HG02943 (cell line): Measurements from ENCODE around the gene DIS3.
A peak's percentile ranks its signal among the peaks of the same experiment; 100 is the strongest.
"Not testable (repeated sequence)": the region's sequence is repeated elsewhere in the genome, so short reads cannot be mapped to it uniquely, and the experiment has no call there.

Source experiments
- ATAC-seq: cut with Tn5 transposase; IDR thresholded peaks from one replicate; pipeline ENCODE4 v1.9.1; 2021; ENCODE audit warnings: mild to moderate bottlenecking, low read depth, moderate library complexity; ENCODE audit not compliant: unreplicated experiment

Gene DIS3, protein sequence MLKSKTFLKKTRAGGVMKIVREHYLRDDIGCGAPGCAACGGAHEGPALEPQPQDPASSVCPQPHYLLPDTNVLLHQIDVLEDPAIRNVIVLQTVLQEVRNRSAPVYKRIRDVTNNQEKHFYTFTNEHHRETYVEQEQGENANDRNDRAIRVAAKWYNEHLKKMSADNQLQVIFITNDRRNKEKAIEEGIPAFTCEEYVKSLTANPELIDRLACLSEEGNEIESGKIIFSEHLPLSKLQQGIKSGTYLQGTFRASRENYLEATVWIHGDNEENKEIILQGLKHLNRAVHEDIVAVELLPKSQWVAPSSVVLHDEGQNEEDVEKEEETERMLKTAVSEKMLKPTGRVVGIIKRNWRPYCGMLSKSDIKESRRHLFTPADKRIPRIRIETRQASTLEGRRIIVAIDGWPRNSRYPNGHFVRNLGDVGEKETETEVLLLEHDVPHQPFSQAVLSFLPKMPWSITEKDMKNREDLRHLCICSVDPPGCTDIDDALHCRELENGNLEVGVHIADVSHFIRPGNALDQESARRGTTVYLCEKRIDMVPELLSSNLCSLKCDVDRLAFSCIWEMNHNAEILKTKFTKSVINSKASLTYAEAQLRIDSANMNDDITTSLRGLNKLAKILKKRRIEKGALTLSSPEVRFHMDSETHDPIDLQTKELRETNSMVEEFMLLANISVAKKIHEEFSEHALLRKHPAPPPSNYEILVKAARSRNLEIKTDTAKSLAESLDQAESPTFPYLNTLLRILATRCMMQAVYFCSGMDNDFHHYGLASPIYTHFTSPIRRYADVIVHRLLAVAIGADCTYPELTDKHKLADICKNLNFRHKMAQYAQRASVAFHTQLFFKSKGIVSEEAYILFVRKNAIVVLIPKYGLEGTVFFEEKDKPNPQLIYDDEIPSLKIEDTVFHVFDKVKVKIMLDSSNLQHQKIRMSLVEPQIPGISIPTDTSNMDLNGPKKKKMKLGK

DNA sequence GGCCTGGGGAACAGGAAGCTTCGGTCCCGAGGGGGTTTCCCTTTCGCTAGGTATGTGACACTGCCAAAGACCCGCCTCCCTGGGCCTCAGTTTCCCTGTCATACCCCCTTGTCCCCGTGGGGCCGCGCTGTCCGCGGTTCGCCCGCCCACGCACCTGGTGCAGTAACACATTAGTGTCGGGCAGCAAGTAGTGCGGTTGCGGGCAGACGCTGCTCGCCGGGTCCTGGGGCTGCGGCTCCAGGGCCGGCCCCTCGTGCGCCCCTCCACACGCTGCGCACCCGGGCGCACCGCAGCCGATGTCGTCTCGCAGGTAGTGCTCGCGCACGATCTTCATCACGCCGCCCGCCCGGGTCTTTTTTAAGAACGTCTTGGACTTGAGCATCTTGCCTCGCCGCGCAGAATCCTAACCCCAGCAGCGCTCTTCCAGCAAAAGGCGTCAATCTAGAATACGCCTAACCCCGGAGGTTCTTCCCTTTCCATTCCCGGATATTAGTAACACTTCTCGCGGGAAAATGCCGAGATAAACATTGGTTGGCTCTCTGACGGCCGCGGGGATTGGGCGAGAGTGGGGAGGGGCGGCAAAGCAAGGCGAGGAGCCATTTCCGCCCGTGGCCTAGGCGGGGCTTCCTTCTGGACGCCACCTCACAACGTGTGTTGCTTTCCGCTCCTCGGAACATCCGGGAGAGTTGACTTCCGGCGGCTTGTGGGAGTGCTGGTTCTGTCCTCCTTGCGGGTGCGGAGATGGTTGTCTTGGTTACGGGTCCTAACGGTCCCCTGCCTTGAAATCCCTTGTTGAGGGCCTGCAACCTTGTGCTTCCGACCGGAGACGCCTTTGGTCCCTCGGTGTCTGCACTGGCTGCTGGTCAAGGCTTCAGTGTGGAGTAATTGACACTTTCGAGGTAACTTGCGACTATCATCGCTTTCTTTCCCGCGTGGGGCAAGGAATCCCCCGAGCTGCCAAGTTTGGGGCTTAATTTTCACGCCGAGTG lies at the start of gene DIS3, which contains the start of gene PIBF1:
TSS of gene DIS3 (minus strand) at position 450 of the 989 bp plus-strand sequence. CDS start at position 382, 68 bp downstream.
TSS of gene PIBF1 (plus strand) at position 683 of the 989 bp plus-strand sequence. CDS start 1,337 bp downstream, outside the sequence.
- ATAC-seq = peak; percentile 98

DNA sequence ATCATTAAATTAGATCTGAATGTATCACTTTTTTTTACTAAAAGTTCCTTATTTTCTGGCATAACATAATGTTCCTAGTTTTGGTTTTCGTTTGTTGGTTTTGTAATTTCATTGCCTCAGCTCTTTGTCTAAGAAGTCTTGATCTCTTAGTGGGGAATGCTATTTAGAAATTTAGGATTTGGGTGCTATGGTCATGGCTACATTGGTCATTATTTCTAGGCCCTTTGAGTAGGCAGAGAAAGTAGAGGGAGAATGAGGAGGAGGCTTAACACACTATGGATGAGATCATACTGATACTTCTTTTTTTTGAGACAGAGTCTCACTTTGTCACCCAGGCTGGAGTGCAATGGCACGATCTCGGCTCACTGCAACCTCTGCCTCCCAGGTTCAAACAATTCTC lies 42.0 kb upstream of the DIS3 start:
- ATAC-seq = no peak

DNA sequence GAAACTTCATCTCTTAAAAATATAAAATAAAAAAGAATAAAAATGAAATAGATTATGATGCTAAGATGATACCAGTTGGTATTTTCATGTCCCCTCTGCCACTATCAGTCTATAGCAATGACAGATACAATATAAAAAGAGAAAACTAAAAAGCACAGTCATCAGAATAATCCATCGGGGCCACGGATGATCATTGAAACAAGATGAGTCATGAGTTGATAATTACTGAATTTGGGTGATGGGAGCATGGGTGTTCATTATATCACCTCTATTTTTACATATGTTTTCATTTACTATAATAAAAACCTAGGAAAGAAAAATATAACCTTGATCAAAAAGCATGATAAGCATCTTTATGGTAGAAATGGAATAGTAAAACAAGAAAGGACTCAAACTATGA lies 41.4 kb upstream of the DIS3 start:
- no peak for ATAC-seq

DNA sequence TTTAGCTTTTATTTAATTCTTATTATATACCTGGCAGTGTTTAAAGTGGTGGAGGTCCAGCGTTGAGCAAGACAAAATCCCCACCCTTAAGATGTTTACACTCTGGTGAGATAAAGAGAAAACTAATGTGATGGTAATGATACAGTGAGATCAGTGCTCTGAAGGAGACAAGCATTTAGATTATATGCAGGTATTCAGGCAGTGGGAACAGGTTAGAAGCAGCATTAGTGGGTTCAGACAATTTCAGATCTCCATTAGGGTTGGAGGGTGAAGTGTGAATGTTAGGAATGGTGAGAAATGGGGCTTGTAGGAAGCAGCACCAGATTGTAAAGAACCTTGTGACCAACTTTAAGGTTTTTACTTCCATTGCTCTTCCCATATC lies 39.2 kb upstream of the DIS3 start:
- ATAC-seq = no peak

DNA sequence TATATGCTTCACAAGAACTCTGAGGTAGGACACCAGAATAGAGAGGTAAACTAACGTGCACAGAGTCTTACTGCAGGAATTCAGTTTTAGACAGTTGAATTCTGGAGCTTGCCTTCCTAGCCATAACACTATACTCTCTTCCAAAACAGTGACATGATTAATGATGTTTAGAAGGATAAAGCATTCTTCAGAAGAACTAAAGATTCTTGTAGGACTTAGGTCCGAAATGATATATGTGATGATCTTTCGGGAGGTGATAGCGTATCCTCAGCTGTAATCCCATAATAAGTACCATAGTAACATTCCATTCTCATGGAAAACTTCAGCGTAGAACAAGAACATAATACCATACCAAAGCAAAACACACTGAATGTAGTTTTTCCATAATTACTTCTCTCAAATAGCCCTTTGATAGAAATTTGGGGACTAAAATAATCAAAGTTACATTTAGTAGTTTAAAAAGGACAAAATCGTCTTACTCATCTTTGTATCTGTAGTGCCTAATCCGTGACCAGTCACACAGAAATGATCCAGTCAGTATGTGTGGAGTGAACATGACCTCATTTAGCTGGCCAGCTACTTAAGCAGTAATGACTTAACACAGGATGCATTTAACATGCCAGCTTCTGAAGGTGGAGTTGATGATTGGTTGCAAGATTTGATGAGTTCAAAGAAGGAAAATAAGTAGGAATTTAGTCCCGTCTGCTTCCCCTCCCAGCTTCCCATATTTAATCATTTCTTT lies 38.6 kb upstream of the DIS3 start:
- no peak for ATAC-seq

DNA sequence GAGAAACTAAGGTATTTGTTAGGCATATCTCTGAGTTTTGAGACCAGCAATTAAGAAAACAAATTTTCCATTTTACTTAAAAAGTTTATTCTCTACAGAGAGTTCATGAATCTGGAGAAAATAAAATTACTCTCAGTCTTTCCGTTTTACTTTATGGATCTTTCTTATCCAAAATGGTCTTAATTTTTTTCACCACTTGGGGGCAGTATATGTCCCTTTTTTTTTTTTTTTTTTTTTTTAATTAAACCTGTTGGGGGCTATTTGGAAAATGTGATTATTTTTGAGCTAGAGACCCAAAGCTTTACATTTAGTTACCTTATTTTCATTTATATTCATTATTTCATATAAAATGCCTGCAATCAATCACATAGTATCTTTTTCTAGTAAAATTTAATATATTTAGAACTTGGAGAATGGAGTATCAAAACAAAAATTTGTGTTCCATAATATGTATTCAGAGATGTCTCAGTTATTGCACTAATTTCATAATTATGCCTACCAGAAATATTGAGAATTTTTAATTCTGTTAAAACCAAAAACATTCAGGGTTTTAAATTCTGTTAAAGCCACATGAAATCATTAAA lies 27.3 kb upstream of the DIS3 start:
- ATAC-seq = no peak

DNA sequence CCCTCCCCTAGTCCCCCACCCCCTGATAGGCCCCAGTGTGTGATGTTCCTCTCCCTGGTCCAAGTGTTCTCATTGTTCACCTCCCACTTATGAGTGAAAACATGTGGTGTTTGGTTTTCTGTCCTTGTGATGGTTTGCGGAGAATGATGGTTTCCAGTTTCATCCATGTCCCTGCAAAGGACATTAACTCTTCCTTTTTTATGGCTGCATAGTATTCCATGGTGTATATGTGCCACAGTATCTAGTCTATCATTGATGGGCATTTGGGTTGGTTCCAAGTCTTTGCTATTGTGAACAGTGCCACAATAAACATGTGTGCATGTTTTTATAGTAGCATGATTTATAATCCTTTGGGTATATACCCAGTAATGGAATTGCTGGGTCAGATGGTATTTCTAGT lies 24.8 kb upstream of the DIS3 start:
- not testable (repeated sequence) for ATAC-seq

DNA sequence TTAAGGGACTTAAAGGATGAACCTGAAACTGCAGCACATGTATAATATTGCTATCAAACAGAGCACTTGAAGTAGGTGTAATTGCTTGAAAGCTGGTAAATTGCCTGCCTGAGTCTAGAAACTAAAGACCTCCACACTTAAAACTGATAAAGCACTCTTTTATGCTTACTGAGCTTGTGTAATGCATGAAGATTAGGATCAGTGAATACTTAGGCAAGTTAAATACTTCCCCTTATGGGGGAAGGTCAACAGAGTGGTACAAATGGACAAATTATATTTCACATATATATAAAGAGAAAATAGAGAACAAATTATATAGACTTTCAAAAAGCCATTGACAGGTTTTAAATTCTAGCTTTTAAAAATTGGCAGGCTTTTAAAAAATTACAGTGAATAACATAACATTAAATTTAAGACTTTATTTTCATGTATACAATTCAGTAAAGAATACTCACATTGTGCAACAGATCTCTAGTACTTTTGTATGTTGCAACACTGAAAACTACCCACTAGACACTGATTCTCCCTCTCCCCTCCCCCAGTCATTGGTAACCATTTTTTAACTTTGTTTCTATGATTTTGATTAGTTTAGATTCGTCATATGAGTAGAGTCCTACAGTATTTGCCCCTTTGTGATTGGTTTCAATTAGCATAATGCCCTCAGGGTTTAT lies 24.1 kb upstream of the DIS3 start:
- no peak for ATAC-seq

- ATAC-seq = no peak
Observed at GRCh38 chr13:72804301-72804700, 22.6 kb upstream of the DIS3 start.

DNA sequence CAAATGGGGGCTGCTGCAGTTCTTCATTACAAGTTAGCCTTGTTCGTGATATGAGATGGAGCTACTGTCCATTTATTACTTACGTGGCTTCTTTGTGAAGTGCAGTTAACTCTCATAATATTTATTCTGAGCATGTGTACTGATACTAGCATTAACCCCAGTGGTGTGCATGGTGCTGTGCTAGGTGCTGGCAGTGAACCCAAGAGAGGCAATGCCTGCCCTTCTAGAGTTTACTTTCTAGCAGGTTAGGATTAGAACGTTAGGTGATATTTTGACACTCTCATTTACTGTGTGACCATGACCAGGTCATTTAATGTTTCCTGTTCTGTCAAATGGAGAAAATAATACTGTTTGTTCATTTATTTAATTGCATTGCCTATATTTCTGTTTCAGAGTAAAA lies 17.1 kb upstream of the DIS3 start:
- no peak for ATAC-seq

- no peak for ATAC-seq
Observed at GRCh38 chr13:72792640-72793039, 10.9 kb upstream of the DIS3 start.

DNA sequence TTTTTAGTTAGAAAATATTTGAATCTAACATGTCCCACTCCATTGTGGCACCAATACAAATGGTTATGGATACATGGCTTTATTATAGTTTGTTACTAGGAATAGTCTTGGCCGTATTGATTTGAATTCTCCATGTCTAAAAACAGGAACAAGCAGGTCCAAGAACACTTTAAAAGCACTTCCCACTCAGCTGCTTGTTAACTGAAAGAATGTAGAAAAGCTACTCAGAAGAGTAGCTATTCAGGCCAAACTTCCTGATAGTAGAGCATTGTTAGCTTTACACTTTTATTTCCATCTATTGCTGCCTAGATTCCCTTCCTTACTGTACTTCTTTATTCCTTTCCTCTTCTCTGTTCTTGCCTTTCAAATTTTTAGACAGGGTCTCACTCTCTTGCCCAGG lies 7.1 kb upstream of the DIS3 start:
- no peak for ATAC-seq

DNA sequence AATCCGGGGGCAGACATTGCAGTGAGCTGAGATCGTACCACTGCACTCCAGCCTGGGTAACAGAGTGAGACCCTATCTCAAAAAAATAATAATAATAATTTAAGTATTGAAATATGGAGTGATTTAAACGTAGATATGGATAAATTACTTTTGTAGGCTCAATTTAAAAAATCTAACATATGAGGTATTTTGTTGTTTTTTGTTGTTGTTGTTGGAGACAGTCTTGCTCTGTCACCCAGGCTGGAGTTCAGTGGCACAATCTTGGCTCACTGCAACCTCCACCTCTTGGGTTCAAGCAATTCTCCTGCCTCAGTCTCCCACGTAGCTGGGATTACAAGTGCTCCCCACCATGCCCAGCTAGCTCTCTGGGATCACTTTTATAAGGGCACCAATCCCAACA lies 3.0 kb upstream of the DIS3 start:
- not testable (repeated sequence) for ATAC-seq

DNA sequence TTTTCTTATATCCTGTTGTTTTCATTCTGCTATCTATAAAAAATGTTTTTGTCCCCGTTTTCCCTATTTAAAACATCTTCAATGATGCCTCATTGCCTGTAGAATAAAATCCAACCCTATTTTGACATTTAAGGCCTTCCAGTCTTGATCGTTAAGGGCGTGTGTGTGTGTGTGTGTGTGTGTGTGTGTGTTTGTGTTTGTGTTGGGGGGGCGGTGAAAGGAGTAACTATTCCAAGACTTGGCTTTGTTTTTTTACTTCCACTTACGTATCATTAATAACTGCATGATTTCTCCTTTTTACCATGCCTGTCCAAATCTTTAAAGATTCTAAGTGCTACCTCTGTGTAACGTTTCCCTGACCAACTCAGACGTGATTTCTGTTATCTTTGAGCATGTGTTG lies 1.0 kb upstream of the DIS3 start:
- no peak for ATAC-seq

- no peak for ATAC-seq
Observed at GRCh38 chr13:72774019-72774418, 7.7 kb downstream of the DIS3 start.

GRCh38 chr13:72763411-72763810 lies 18.3 kb downstream of the DIS3 start:
- no peak for ATAC-seq

DNA sequence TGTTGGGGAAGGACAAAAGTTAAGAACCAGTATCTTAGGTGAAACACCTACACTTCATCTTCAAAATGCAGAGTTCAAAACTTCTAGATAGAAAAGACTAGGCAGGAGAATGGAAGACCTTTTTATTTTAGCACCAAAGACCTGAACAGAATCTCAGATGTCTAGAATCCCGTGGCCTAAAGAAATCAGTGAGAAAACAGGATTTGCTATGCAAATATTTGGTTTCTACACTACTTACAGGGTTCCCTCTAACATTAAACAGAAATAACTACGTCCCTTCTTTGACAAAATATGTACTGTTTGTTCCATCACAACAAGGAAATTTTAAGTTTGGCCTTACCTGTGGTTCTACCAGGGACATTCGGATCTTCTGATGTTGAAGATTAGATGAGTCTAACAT lies 21.5 kb downstream of the DIS3 start:
- no peak for ATAC-seq

- ATAC-seq = no peak
Observed at GRCh38 chr13:72757792-72758535, 23.7 kb downstream of the DIS3 start.
